Stimulated activated naive CD8-positive, alpha-beta T cell treated with anti-CD3 and anti-CD28 coated beads, Interleukin-15, amount 100 ng/mL, for 72 hours (primary cell): ENCODE results near the gene C6orf132.
A peak's percentile ranks its signal among the peaks of the same experiment; 100 is the strongest.
"Not testable (repeated sequence)": the region's sequence is repeated elsewhere in the genome, so short reads cannot be mapped to it uniquely, and the experiment has no call there.

Experiments
- ATAC-seq: fragments of 150-1000 bp; cut with Tn5 transposase; 2 replicates; pipeline ENCODE4 v1.10.0; 2021; ENCODE audit warnings: mild to moderate bottlenecking, moderate library complexity
- DNase-seq, 2 donors: peaks; one replicate each; pipeline ENCODE4 v3.0.0; 2021 to 2022
- H3K27ac Mint-ChIP-seq, 2 donors: one replicate each; pipeline ENCODE4 v1.8.0; 2022; ENCODE audit warnings: mild to moderate bottlenecking in 2 of 2, mixed read lengths in 2 of 2, moderate library complexity in 2 of 2
- H3K27me3 Mint-ChIP-seq: one replicate; pipeline ENCODE4 v1.8.0; 2022; ENCODE audit warnings: mixed read lengths
- H3K4me1 Mint-ChIP-seq: one replicate; pipeline ENCODE4 v1.8.0; 2022; ENCODE audit warnings: mild to moderate bottlenecking, mixed read lengths
- H3K4me3 Mint-ChIP-seq, 2 donors: one replicate each; pipeline ENCODE4 v1.8.0; 2022; ENCODE audit warnings: mild to moderate bottlenecking in 2 of 2, mixed read lengths in 2 of 2, moderate library complexity in 1 of 2
- H3K9me3 Mint-ChIP-seq, 2 donors: one replicate each; pipeline ENCODE4 v1.8.0; 2022; ENCODE audit warnings: mixed read lengths in 2 of 2

C6orf132 gene

GRCh38 chr6:42142118-42142835, at the start of gene C6orf132:
Gene C6orf132 (minus strand): TSS chr6:42142620. CDS start chr6:42142444, 176 bp downstream.
- Mint-ChIP-seq H3K4me1 (peaks cover 7% of the 10 kb centered on the region), H3K27me3 (peaks cover 55% of the 10 kb centered on the region), H3K27ac (peak within 1 kb of the TSS in 1 of 2 donors; percentile 59), H3K9me3 (no peaks in the 10 kb centered on the region), H3K4me3 (peak within 1 kb of the TSS; percentile 53 to 83)
- peak; percentile 68 for ATAC-seq
- no peak for DNase-seq

GRCh38 chr6:42190554-42191183, 48.2 kb upstream of the C6orf132 start:
- Mint-ChIP-seq H3K27ac (peak overlapping the region in 1 of 2 donors; percentile 12), H3K9me3 (no peaks in the 10 kb centered on the region), H3K4me1 (no peaks in the 10 kb centered on the region), H3K27me3 (no peaks in the 10 kb centered on the region), H3K4me3 (no peak overlapping the region)
- ATAC-seq, result no peak
- DNase-seq, result no peak

- DNase-seq (no peak), ATAC-seq (no peak)
- Mint-ChIP-seq H3K9me3 (no peaks in the 10 kb centered on the region), H3K27ac (no peak overlapping the region), H3K27me3 (no peaks in the 10 kb centered on the region), H3K4me1 (no peaks in the 10 kb centered on the region), H3K4me3 (no peak overlapping the region)
Measured at GRCh38 chr6:42188406-42188805, 46.0 kb upstream of the C6orf132 start.

GRCh38 chr6:42185597-42185996, 43.2 kb upstream of the C6orf132 start:
- DNase-seq, result no peak
- Mint-ChIP-seq H3K27ac (peak overlapping the region in 1 of 2 donors; percentile 3), H3K4me1 (no peaks in the 10 kb centered on the region), H3K4me3 (no peak overlapping the region), H3K27me3 (no peaks in the 10 kb centered on the region), H3K9me3 (no peaks in the 10 kb centered on the region)
- ATAC-seq, result no peak

- DNase-seq (no peak), ATAC-seq (no peak)
- Mint-ChIP-seq H3K27ac (no peak overlapping the region), H3K27me3 (peaks cover 9% of the 10 kb centered on the region), H3K4me3 (no peak overlapping the region), H3K9me3 (no peaks in the 10 kb centered on the region), H3K4me1 (peaks cover 6% of the 10 kb centered on the region)
Measured at GRCh38 chr6:42184475-42184874, 42.1 kb upstream of the C6orf132 start.

- Mint-ChIP-seq H3K27me3 (peaks cover 21% of the 10 kb centered on the region), H3K4me3 (no peak overlapping the region), H3K4me1 (peaks cover 16% of the 10 kb centered on the region), H3K9me3 (no peaks in the 10 kb centered on the region), H3K27ac (no peak overlapping the region)
- DNase-seq (no peak), ATAC-seq (no peak)
Measured at GRCh38 chr6:42182101-42182500, 39.7 kb upstream of the C6orf132 start.

GRCh38 chr6:42179945-42180313, 37.5 kb upstream of the C6orf132 start:
- Mint-ChIP-seq H3K9me3 (no peaks in the 10 kb centered on the region), H3K27me3 (peaks cover 21% of the 10 kb centered on the region), H3K4me3 (no peak overlapping the region), H3K4me1 (peaks cover 16% of the 10 kb centered on the region), H3K27ac (no peak overlapping the region)
- DNase-seq, result no peak
- no peak for ATAC-seq

GRCh38 chr6:42179261-42179944, 37.0 kb upstream of the C6orf132 start:
- no peak overlapping the region for H3K4me3 Mint-ChIP-seq
- ATAC-seq (no peak), DNase-seq (no peak)
- H3K27ac Mint-ChIP-seq, result no peak overlapping the region
- H3K9me3 Mint-ChIP-seq, result no peaks in the 10 kb centered on the region
- H3K27me3 Mint-ChIP-seq, result peaks cover 21% of the 10 kb centered on the region
- peaks cover 16% of the 10 kb centered on the region for H3K4me1 Mint-ChIP-seq

- H3K4me3 Mint-ChIP-seq, result peak overlapping the region in 1 of 2 donors; percentile 56
- DNase-seq, result peak in 1 of 2 donors; percentile 10
- peak overlapping the region in 1 of 2 donors; percentile 72 for H3K27ac Mint-ChIP-seq
Measured at GRCh38 chr6:42177514-42178364, 35.3 kb upstream of the C6orf132 start.

GRCh38 chr6:42176981-42177380, 34.6 kb upstream of the C6orf132 start:
- H3K4me3 Mint-ChIP-seq, result no peak overlapping the region
- peaks cover 16% of the 10 kb centered on the region for H3K4me1 Mint-ChIP-seq
- H3K27ac Mint-ChIP-seq, result peak overlapping the region in 1 of 2 donors; percentile 15
- ATAC-seq (no peak), DNase-seq (no peak)
- H3K27me3 Mint-ChIP-seq, result peaks cover 21% of the 10 kb centered on the region
- H3K9me3 Mint-ChIP-seq, result no peaks in the 10 kb centered on the region

More at GRCh38 chr6:42177514-42178364, 35.3 kb upstream of the C6orf132 start:
- Mint-ChIP-seq H3K4me1 (peaks cover 16% of the 10 kb centered on the region), H3K9me3 (no peaks in the 10 kb centered on the region), H3K27me3 (peaks cover 21% of the 10 kb centered on the region)
- ATAC-seq, result no peak

GRCh38 chr6:42175860-42176259, 33.4 kb upstream of the C6orf132 start:
- no peak for ATAC-seq
- Mint-ChIP-seq H3K27ac (no peak overlapping the region), H3K9me3 (no peaks in the 10 kb centered on the region), H3K27me3 (peaks cover 21% of the 10 kb centered on the region), H3K4me3 (no peak overlapping the region), H3K4me1 (peaks cover 16% of the 10 kb centered on the region)
- no peak for DNase-seq

- peak within 1 kb of the TSS; percentile 30 to 61 for H3K27ac Mint-ChIP-seq
Measured at GRCh38 chr6:42173101-42173500, 30.7 kb upstream of the C6orf132 start, which contains the start of gene GUCA1A. Gene GUCA1A (plus strand): TSS chr6:42173364. CDS start chr6:42173614, 250 bp downstream.

GRCh38 chr6:42171813-42172581, 29.6 kb upstream of the C6orf132 start:
- Mint-ChIP-seq H3K4me1 (peaks cover under 1% of the 10 kb centered on the region), H3K9me3 (no peaks in the 10 kb centered on the region), H3K4me3 (no peak overlapping the region), H3K27me3 (no peaks in the 10 kb centered on the region), H3K27ac (peak overlapping the region; percentile 30 to 44)
- DNase-seq, result no peak
- ATAC-seq, result no peak

More at GRCh38 chr6:42173101-42173500, 30.7 kb upstream of the C6orf132 start, which contains the start of gene GUCA1A:
- H3K4me3 Mint-ChIP-seq, result no peak within 1 kb of the TSS
- ATAC-seq (no peak), DNase-seq (no peak)
- H3K27me3 Mint-ChIP-seq, result no peaks in the 10 kb centered on the region
- no peaks in the 10 kb centered on the region for H3K9me3 Mint-ChIP-seq
- peaks cover 3% of the 10 kb centered on the region for H3K4me1 Mint-ChIP-seq

- not testable (repeated sequence) for H3K27me3 Mint-ChIP-seq, H3K27ac Mint-ChIP-seq, H3K4me3 Mint-ChIP-seq, DNase-seq, ATAC-seq, H3K4me1 Mint-ChIP-seq, H3K9me3 Mint-ChIP-seq
Measured at GRCh38 chr6:42169780-42170179, 27.4 kb upstream of the C6orf132 start.
